Cardiac muscle cell (in vitro differentiated cells and primary cell): ENCODE data around the gene DCLRE1A. TPM values are rescaled to one million over a fixed set of nuclear protein-coding genes. Genes with fewer than 3 reads are reported as not detected.

Source experiments
- DNase-seq, 2 donors: peaks; one replicate each; pipeline versions ENCODE4 v3.0.0 to v3.0.0-alpha.2; 2010 to 2017; ENCODE audit warnings: low read depth in 1 of 2, low spot score in 1 of 2
- H3K27ac ChIP-seq: fragments of 200-600 bp; sonication (generic); 2 replicates; pipeline ENCODE4 v1.5.1; 2016
- H3K27me3 ChIP-seq: fragments of 200-600 bp; sonication (generic); 2 replicates; pipeline ENCODE4 v1.6.0; 2016; ENCODE audit warnings: control low read depth
- H3K36me3 ChIP-seq: fragments of 200-600 bp; sonication (generic); 2 replicates; pipeline ENCODE4 v1.5.1; 2016; ENCODE audit warnings: control low read depth
- H3K4me1 ChIP-seq: fragments of 200-600 bp; sonication (generic); 2 replicates; pipeline ENCODE4 v1.8.1; 2017; ENCODE audit warnings: low read depth, mild to moderate bottlenecking, mixed run types
- H3K4me3 ChIP-seq: fragments of 200-600 bp; sonication (generic); 2 replicates; pipeline ENCODE4 v1.5.1; 2016; ENCODE audit warnings: mild to moderate bottlenecking
- H3K9me3 ChIP-seq: fragments of 200-600 bp; sonication (generic); 2 replicates; pipeline ENCODE4 v1.5.1; 2017; ENCODE audit warnings: low read depth, mild to moderate bottlenecking, control low read depth
- polyA plus RNA-seq: library from polyadenylated mRNA; unstranded; fragments of >200 nt; fragmentation: Nextera tagmentation; extraction: Ambion mirVana; gene quantifications from 2 replicates; pipeline ENCODE4 v1.2.1, GENCODE V29; 2016
- total RNA-seq: library from RNA; depleted of rRNA; stranded (reverse); fragments of >200 nt; gene quantifications from 2 replicates; pipeline ENCODE4 v1.2.3, GENCODE V29; 2016
- TF ChIP-seq, protein P1 (sequence below): IDR thresholded peaks from 2 replicates; pipeline ENCODE4 v1.5.1; 2012; ENCODE audit warnings: low read depth, mild to moderate bottlenecking, low read length

The DCLRE1A gene
- total and polyA plus RNA-seq, 2 experiments from 2014 or later: 4.8 to 6.6 TPM

DNA sequence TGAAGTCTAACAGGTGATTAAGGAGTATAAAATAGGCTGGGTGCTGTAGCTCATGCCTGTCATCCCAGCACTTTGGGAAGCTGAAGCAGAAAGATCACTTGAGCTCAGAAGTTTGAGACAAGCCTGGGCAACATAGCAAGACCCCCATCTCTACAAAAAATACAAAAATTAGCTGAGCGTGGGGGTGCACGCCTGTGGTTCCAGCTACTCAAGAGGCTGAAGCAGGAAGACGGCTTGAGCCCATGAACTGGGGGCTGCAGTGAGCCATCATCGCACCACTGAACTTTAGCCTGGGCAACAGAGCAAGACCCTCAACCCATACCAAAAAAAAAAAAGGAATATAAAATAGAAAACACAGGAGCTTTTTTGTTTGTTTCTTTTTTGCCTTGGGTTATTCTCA is 47.4 kb downstream of the DCLRE1A start:
- no peaks in the 10 kb centered on the region for H3K4me1 ChIP-seq

GRCh38 chr10:113802997-113803396 is 50.9 kb downstream of the DCLRE1A start:
- Histone ChIP-seq H3K36me3 (no peaks in the 10 kb centered on the region), H3K4me1 (no peaks in the 10 kb centered on the region), H3K27ac (no peak overlapping the region), H3K9me3 (no peaks in the 10 kb centered on the region), H3K27me3 (peaks cover 22% of the 10 kb centered on the region), H3K4me3 (no peak overlapping the region)
- DNase-seq: no peak
- TF ChIP-seq, protein P1, sequence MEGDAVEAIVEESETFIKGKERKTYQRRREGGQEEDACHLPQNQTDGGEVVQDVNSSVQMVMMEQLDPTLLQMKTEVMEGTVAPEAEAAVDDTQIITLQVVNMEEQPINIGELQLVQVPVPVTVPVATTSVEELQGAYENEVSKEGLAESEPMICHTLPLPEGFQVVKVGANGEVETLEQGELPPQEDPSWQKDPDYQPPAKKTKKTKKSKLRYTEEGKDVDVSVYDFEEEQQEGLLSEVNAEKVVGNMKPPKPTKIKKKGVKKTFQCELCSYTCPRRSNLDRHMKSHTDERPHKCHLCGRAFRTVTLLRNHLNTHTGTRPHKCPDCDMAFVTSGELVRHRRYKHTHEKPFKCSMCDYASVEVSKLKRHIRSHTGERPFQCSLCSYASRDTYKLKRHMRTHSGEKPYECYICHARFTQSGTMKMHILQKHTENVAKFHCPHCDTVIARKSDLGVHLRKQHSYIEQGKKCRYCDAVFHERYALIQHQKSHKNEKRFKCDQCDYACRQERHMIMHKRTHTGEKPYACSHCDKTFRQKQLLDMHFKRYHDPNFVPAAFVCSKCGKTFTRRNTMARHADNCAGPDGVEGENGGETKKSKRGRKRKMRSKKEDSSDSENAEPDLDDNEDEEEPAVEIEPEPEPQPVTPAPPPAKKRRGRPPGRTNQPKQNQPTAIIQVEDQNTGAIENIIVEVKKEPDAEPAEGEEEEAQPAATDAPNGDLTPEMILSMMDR: no peak

More for the DNA sequence above, 47.4 kb downstream of the DCLRE1A start:
- no peaks in the 10 kb centered on the region for H3K9me3 ChIP-seq
- no peak overlapping the region for H3K4me3 ChIP-seq
- no peaks in the 10 kb centered on the region for H3K36me3 ChIP-seq
- TF ChIP-seq, protein P1: no peak
- H3K27ac ChIP-seq: no peak overlapping the region
- H3K27me3 ChIP-seq: peaks cover 24% of the 10 kb centered on the region
- no peak for DNase-seq

GRCh38 chr10:113801569-113801968 is 52.3 kb downstream of the DCLRE1A start:
- peaks cover 34% of the 10 kb centered on the region for H3K27me3 ChIP-seq
- DNase-seq: no peak
- no peaks in the 10 kb centered on the region for H3K36me3 ChIP-seq
- no peak overlapping the region for H3K4me3 ChIP-seq
- H3K4me1 ChIP-seq: no peaks in the 10 kb centered on the region
- H3K27ac ChIP-seq: no peak overlapping the region
- TF ChIP-seq, protein P1: no peak
- no peaks in the 10 kb centered on the region for H3K9me3 ChIP-seq

DNA sequence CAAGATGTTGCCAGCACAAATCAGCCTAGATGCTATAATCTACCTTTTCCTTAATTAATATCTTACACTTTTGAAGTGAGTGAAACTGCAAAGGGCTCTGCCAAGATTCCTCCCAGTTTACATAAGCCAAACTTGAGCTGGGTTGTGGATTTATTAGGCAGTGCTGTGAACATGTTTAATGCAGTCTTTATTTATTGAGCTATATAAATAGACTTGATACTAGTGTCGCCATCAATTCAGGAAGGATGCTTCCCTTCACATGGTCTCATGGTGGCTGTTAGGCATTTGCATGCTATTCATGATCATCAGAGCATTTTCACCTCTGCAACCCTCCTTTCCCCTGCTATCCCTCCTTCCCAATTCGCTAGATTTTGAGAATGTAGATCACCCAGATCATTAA is 62.2 kb downstream of the DCLRE1A start:
- Histone ChIP-seq H3K4me1 (no peaks in the 10 kb centered on the region), H3K9me3 (no peaks in the 10 kb centered on the region), H3K36me3 (no peaks in the 10 kb centered on the region), H3K4me3 (no peak overlapping the region), H3K27me3 (peaks cover 47% of the 10 kb centered on the region), H3K27ac (no peak overlapping the region)
- DNase-seq: no peak
- TF ChIP-seq, protein P1: no peak

DNA sequence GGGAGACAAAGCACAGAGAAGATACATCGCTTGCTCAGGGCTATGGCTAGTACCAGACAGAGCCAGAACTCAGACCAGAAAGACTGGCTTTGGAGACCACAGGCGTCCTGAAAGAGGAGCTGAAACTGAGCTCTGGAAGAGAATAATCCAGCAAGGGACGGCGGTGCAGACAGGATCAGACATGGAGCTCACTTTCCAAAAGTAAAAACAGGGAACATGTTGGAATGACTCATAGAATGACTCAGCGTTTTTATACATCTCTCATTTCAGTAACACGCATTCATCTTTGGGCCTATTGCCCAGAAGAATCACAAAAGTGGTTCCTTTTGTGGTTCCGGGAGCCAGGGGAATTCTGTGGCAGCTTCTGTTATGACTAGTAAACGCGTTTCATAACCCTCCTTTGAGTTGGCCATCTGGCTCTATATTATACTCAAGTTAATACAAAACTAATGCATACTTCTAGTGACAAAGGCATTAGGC is 65.2 kb downstream of the DCLRE1A start:
- no peaks in the 10 kb centered on the region for H3K4me1 ChIP-seq
- no peaks in the 10 kb centered on the region for H3K36me3 ChIP-seq
- DNase-seq: peak in 1 of 2 donors; percentile 96
- H3K4me3 ChIP-seq: no peak overlapping the region
- H3K9me3 ChIP-seq: no peaks in the 10 kb centered on the region
- peaks cover 29% of the 10 kb centered on the region for H3K27me3 ChIP-seq
- TF ChIP-seq, protein P1: no peak
- H3K27ac ChIP-seq: no peak overlapping the region

Other genes starting within 250 kb of the DCLRE1A start
- gene NRAP, start 190.0 kb downstream of the DCLRE1A start, total RNA-seq: 0.12 TPM in 1 of 2 replicates, not detected in the other
- gene NRAP, start 190.0 kb downstream of the DCLRE1A start, polyA plus RNA-seq: 0.11 TPM in 1 of 2 replicates, not detected in the other
- gene CASP7, start 174.2 kb downstream of the DCLRE1A start, total RNA-seq: 3.3 and 11.8 TPM in 2 replicates
- 7.8 and 9.3 TPM in 2 replicates for gene CASP7, start 174.2 kb downstream of the DCLRE1A start, polyA plus RNA-seq
- not detected in 2 replicates for gene PLEKHS1, start 102.4 kb downstream of the DCLRE1A start, total RNA-seq
- not detected in 2 replicates for gene PLEKHS1, start 102.4 kb downstream of the DCLRE1A start, polyA plus RNA-seq
- 61.2 and 99.6 TPM in 2 replicates for gene NHLRC2, start 579 bp upstream of the DCLRE1A start, total RNA-seq
- gene NHLRC2, start 579 bp upstream of the DCLRE1A start, polyA plus RNA-seq: 14.0 and 23.8 TPM in 2 replicates
- 0.42 and 0.69 TPM in 2 replicates for gene ADRB1, start 189.8 kb upstream of the DCLRE1A start, total RNA-seq
- gene ADRB1, start 189.8 kb upstream of the DCLRE1A start, polyA plus RNA-seq: 0.28 and 1.6 TPM in 2 replicates